Measurements from ENCODE around the gene IFI27. TPM values are rescaled to one million over a fixed set of nuclear protein-coding genes. Genes with fewer than 3 reads are reported as not detected.

The IFI27 gene
- total and polyA plus RNA-seq, 10 of the 15 experiments (the other 5 are each of a cell fraction or from before 2014, with no cell fraction given) = 1.1 to 45.5 (median 3.3) TPM

- ATAC-seq = no peak
- in situ Hi-C loops (cut with MboI) = no loop called here
- 88% methylated on average over 4 of the region's 4 CpGs for WGBS (ENCODE audit: insufficient coverage, insufficient replicate concordance, low lambda C conversion rate, missing lambda C conversion rate)
Measured at GRCh38 chr14:94097091-94097490, 13.4 kb upstream of the IFI27 start.

More at GRCh38 chr14:94097091-94097490, 13.4 kb upstream of the IFI27 start:
- Histone ChIP-seq H3K27ac (ENCODE audit: control insufficient read depth, insufficient read depth) (no peak overlapping the region), H3K79me2 (ENCODE audit: control insufficient read depth, insufficient read depth, low read length) (no peaks in the 10 kb centered on the region), H3K4me3 (no peak overlapping the region), H3K9ac (ENCODE audit: control insufficient read depth, insufficient read depth, low read length) (no peak overlapping the region), H3K9me3 (replicated peaks; ENCODE audit: control insufficient read depth, insufficient read depth, low read length) (no peaks in the 10 kb centered on the region), H3K4me2 (ENCODE audit: control insufficient read depth, insufficient read depth) (no peak overlapping the region), H3K27me3 (replicated peaks in 1 of 2; ENCODE audit: control insufficient read depth in 2 of 2, insufficient read depth in 2 of 2, low read length in 1 of 2) (no peaks in the 10 kb centered on the region), H3K4me1 (ENCODE audit: control insufficient read depth, insufficient read depth, low read length) (no peaks in the 10 kb centered on the region), H3K36me3 (ENCODE audit: control insufficient read depth in 2 of 2, insufficient read depth in 2 of 2, low read length in 1 of 2) (no peaks in the 10 kb centered on the region; a peak in 1 of 4 replicates), H2AFZ (ENCODE audit: control insufficient read depth, low read depth, low read length) (no peak overlapping the region), H4K20me1 (ENCODE audit: control insufficient read depth, insufficient read depth) (no peaks in the 10 kb centered on the region)
- intact Hi-C loops (cut with micrococcal nuclease; ENCODE audit: unreplicated experiment) = no loop called here
- SMC1A ChIA-PET (ENCODE audit: uncharacterized antibody, unreplicated experiment) = no interaction called here
- RAD21 ChIA-PET (ENCODE audit: unreplicated experiment) = no interaction called here
- no peak for DNase-seq (ENCODE audit: low read depth, low spot score)
- no TSS peak for BruUV-seq (replicated peaks)
- no peak for FAIRE-seq
- POLR2A ChIA-PET = no interaction called here
- TF ChIP-seq YY1 (IDR thresholded peaks at IDR 0.05; ENCODE audit: low read depth, low read length) = no peak
- TF ChIP-seq POU2F2 (IDR thresholded peaks at IDR 0.05; ENCODE audit: borderline replicate concordance, low read depth, low read length) = no peak
- TF ChIP-seq FOXM1 (IDR thresholded peaks at IDR 0.05; ENCODE audit: low read depth, low read length) = no peak
- TF ChIP-seq TBL1XR1 (IDR thresholded peaks at IDR 0.05; ENCODE audit: low read depth, low read length) = no peak
- no peak for TF ChIP-seq TCF7 (IDR thresholded peaks at IDR 0.05; ENCODE audit: borderline replicate concordance)
- no peak for TF ChIP-seq ZBTB11 (CRISPR knock-in tag; IDR thresholded peaks at IDR 0.05)
- TF ChIP-seq BHLHE40 (IDR thresholded peaks at IDR 0.05; ENCODE audit: borderline replicate concordance in 1 of 2, low read depth in 2 of 2, low read length in 1 of 2) = no peak
- no peak for TF ChIP-seq SMAD5 (IDR thresholded peaks at IDR 0.05; ENCODE audit: low read depth)
- CTCF ChIA-PET = no interaction called here
